H9 (cell line): ENCODE measurements around the gene DLL4. TPM values are rescaled to one million over a fixed set of nuclear protein-coding genes. Genes with fewer than 3 reads are reported as not detected.

Source experiments
- DNase-seq: peaks from one replicate; pipeline ENCODE4 v3.0.0-alpha.2; 2017
- H2AFZ ChIP-seq: one replicate; pipeline ENCODE4 v1.6.1; 2013; ENCODE audit warnings: mild to moderate bottlenecking, low read length, control low read depth, moderate library complexity
- H2AK5ac ChIP-seq: 2 replicates; pipeline ENCODE4 v1.6.1; 2013; ENCODE audit warnings: low read length, control low read depth, mixed read lengths; ENCODE audit not compliant: insufficient read length
- H2BK120ac ChIP-seq: one replicate; pipeline ENCODE4 v1.6.1; 2013; ENCODE audit warnings: low read depth, mild to moderate bottlenecking, low read length, control low read depth, inconsistent platforms; ENCODE audit not compliant: poor library complexity, severe bottlenecking
- H2BK12ac ChIP-seq: 2 replicates; pipeline ENCODE4 v1.6.1; 2013; ENCODE audit warnings: low read length, control low read depth, mixed read lengths, low read depth; ENCODE audit not compliant: insufficient read length
- H2BK15ac ChIP-seq: 2 replicates; pipeline ENCODE4 v1.6.1; 2013; ENCODE audit warnings: low read depth, low read length, control low read depth
- H2BK20ac ChIP-seq: one replicate; pipeline ENCODE4 v1.6.1; 2013; ENCODE audit warnings: low read depth, mild to moderate bottlenecking, low read length, control low read depth, inconsistent platforms; ENCODE audit not compliant: poor library complexity, severe bottlenecking
- H2BK5ac ChIP-seq: 2 replicates; pipeline ENCODE4 v1.6.1; 2013; ENCODE audit warnings: low read length, control low read depth, mixed read lengths; ENCODE audit not compliant: insufficient read length
- H3K14ac ChIP-seq: 2 replicates; pipeline ENCODE4 v1.6.1; 2013; ENCODE audit warnings: low read length, control low read depth; ENCODE audit not compliant: insufficient read depth
- H3K18ac ChIP-seq: 2 replicates; pipeline ENCODE4 v1.6.1; 2013; ENCODE audit warnings: low read depth, mild to moderate bottlenecking, mixed read lengths, low read length, control low read depth; ENCODE audit not compliant: insufficient read length
- H3K23ac ChIP-seq: 2 replicates; pipeline ENCODE4 v1.6.1; 2013; ENCODE audit warnings: low read length, control low read depth, mixed read lengths, low read depth; ENCODE audit not compliant: insufficient read length
- H3K23me2 ChIP-seq: 2 replicates; pipeline ENCODE4 v1.6.1; 2013; ENCODE audit warnings: low read depth, mild to moderate bottlenecking, mixed read lengths, low read length, control low read depth; ENCODE audit not compliant: insufficient read length, poor library complexity, severe bottlenecking
- H3K27ac ChIP-seq: 2 replicates; pipeline ENCODE4 v1.5.1; 2013; ENCODE audit warnings: low read length, control low read depth, mixed read lengths, low read depth; ENCODE audit not compliant: insufficient read length
- H3K27me3 ChIP-seq: 2 replicates; pipeline ENCODE4 v1.6.1; 2013; ENCODE audit warnings: low read length, control low read depth, inconsistent platforms; ENCODE audit not compliant: insufficient read depth
- H3K4ac ChIP-seq: 2 replicates; pipeline ENCODE4 v1.6.1; 2013; ENCODE audit warnings: low read depth, mild to moderate bottlenecking, control low read depth, inconsistent platforms, low read length, moderate library complexity
- H3K4me1 ChIP-seq: 2 replicates; pipeline ENCODE4 v1.6.1; 2013; ENCODE audit warnings: low read length, control low read depth, inconsistent platforms; ENCODE audit not compliant: insufficient read depth
- H3K4me2 ChIP-seq: 2 replicates; pipeline ENCODE4 v1.6.1; 2013; ENCODE audit warnings: low read length, control low read depth, mixed read lengths; ENCODE audit not compliant: insufficient read length, insufficient read depth
- H3K56ac ChIP-seq: 2 replicates; pipeline ENCODE4 v1.6.1; 2013; ENCODE audit warnings: low read depth, mild to moderate bottlenecking, mixed read lengths, low read length, control low read depth; ENCODE audit not compliant: insufficient read length
- H3K79me1 ChIP-seq: 2 replicates; pipeline ENCODE4 v1.6.1; 2013; ENCODE audit warnings: low read depth, mild to moderate bottlenecking, moderate library complexity, low read length, control low read depth, inconsistent platforms; ENCODE audit not compliant: insufficient read depth, poor library complexity, severe bottlenecking
- H3K79me2 ChIP-seq: 2 replicates; pipeline ENCODE4 v1.6.1; 2013; ENCODE audit warnings: low read length, control low read depth, inconsistent platforms; ENCODE audit not compliant: insufficient read depth
- H3K9ac ChIP-seq: 2 replicates; pipeline ENCODE4 v1.6.1; 2013; ENCODE audit warnings: low read length, control low read depth, mixed read lengths; ENCODE audit not compliant: insufficient read length; ENCODE audit errors: extremely low read depth
- H3K9me3 ChIP-seq: one replicate; pipeline ENCODE4 v1.6.1; 2013; ENCODE audit warnings: low read depth, low read length, inconsistent platforms; ENCODE audit not compliant: control insufficient read depth
- H3T11ph ChIP-seq: one replicate; pipeline ENCODE4 v1.6.1; 2013; ENCODE audit warnings: mild to moderate bottlenecking, low read length, control low read depth, inconsistent platforms
- H4K20me1 ChIP-seq: one replicate; pipeline ENCODE4 v1.6.1; 2013; ENCODE audit not compliant: control insufficient read depth, insufficient read length, insufficient read depth
- H4K5ac ChIP-seq: 2 replicates; pipeline ENCODE4 v1.6.1; 2013; ENCODE audit warnings: low read depth, mild to moderate bottlenecking, mixed read lengths, low read length, control low read depth; ENCODE audit not compliant: insufficient read length
- H4K8ac ChIP-seq: replicated peaks from 2 replicates; pipeline ENCODE4 v1.6.1; 2013; ENCODE audit warnings: low read length, control low read depth, mixed read lengths, low read depth; ENCODE audit not compliant: insufficient read length
- H4K91ac ChIP-seq: 2 replicates; pipeline ENCODE4 v1.6.1; 2013; ENCODE audit warnings: low read depth, mild to moderate bottlenecking, moderate library complexity, mixed read lengths, low read length, control low read depth; ENCODE audit not compliant: insufficient read length
- H3K27ac Mint-ChIP-seq, 3 experiments: 2 replicates in 2 of 3; 3 replicates in 1 of 3; pipeline ENCODE4 v1.8.0; 2020 to 2021; ENCODE audit warnings: mixed read lengths in 3 of 3, mild to moderate bottlenecking in 1 of 3, moderate library complexity in 1 of 3
- H3K27me3 Mint-ChIP-seq: 2 replicates; pipeline ENCODE4 v1.8.0; 2021; ENCODE audit warnings: low read depth, mild to moderate bottlenecking, moderate library complexity, mixed read lengths
- H3K36me3 Mint-ChIP-seq, 3 experiments: 2 replicates in 2 of 3; 3 replicates in 1 of 3; pipeline ENCODE4 v1.8.0; 2020 to 2021; ENCODE audit warnings: low read depth in 3 of 3, mixed read lengths in 3 of 3; ENCODE audit not compliant: insufficient read depth in 1 of 3
- H3K4me1 Mint-ChIP-seq, 2 experiments: 2 replicates each; pipeline ENCODE4 v1.8.0; 2020; ENCODE audit warnings: mixed read lengths in 2 of 2
- H3K4me3 Mint-ChIP-seq, 2 experiments: 2 replicates in 1 of 2; 3 replicates in 1 of 2; pipeline ENCODE4 v1.8.0; 2020 to 2021; ENCODE audit warnings: mild to moderate bottlenecking in 2 of 2, mixed read lengths in 2 of 2, moderate library complexity in 1 of 2
- H3K9me3 Mint-ChIP-seq, 2 experiments: 2 replicates in 1 of 2; 3 replicates in 1 of 2; pipeline ENCODE4 v1.8.0; 2020; ENCODE audit warnings: mild to moderate bottlenecking in 2 of 2, mixed read lengths in 2 of 2, moderate library complexity in 1 of 2
- CTCF ChIP-seq: fragments of 200-600 bp; sonication (generic); conservative IDR thresholded peaks from 3 replicates; pipeline ENCODE4 v1.8.0; 2021; ENCODE audit warnings: antibody characterized with exemption, mild to moderate bottlenecking
- WGBS: extraction: QIAGEN DNeasy Blood & Tissue Kit; methylation state at CpG from one replicate; pipeline ENCODE4 v1.1.7; 2013; ENCODE audit warnings: missing lambda C conversion rate, low lambda C conversion rate, mixed read lengths; ENCODE audit not compliant: insufficient read length; ENCODE audit errors: extremely low coverage; 5-methylcytosine and 5-hydroxymethylcytosine counted together
- total RNA-seq: library from RNA; stranded (reverse); gene quantifications from 2 replicates; pipeline ENCODE4 v1.2.1, GENCODE V29; 2021

The DLL4 gene
- total RNA-seq, 1 experiment from 2014 or later, result 0.28 TPM

- Histone ChIP-seq H2BK120ac (no peak overlapping the region), H2BK12ac (no peak overlapping the region), H3K23me2 (peaks cover 11% of the 10 kb centered on the region), H3K4ac (no peak overlapping the region), H3K18ac (no peak overlapping the region), H2AK5ac (no peak overlapping the region), H2BK15ac (no peak overlapping the region), H3K27me3 (no peaks in the 10 kb centered on the region), H3K4me2 (no peak overlapping the region), H3K79me1 (peaks cover 2% of the 10 kb centered on the region), H4K91ac (no peak overlapping the region), H3K27ac (no peak overlapping the region), H3K9me3 (no peaks in the 10 kb centered on the region), H3K14ac (no peak overlapping the region), H3K4me1 (no peaks in the 10 kb centered on the region; the same call in 1 of the 2 replicates), H2AFZ (no peak overlapping the region), H4K20me1 (no peaks in the 10 kb centered on the region), H3K9ac (no peak overlapping the region), H3T11ph (no peak overlapping the region), H3K23ac (no peak overlapping the region), H2BK20ac (no peak overlapping the region), H2BK5ac (no peak overlapping the region), H3K79me2 (peaks cover 7% of the 10 kb centered on the region), H4K5ac (no peak overlapping the region), H3K56ac (no peak overlapping the region), H4K8ac (no peak overlapping the region)
- Mint-ChIP-seq H3K4me3 (no peak overlapping the region; a peak in 1 of 5 replicates), H3K4me1 (peaks cover 10 to 17% of the 10 kb centered on the region in 2 experiments), H3K36me3 (peaks cover 3 to 8% (median 4%) of the 10 kb centered on the region in 3 experiments; a peak in 5 of 7 replicates), H3K27ac (peak overlapping the region in 1 of 3 experiments; percentile 8; a peak in 1 of 7 replicates), H3K9me3 (no peaks in the 10 kb centered on the region; a peak in 1 of 5 replicates), H3K27me3 (peaks cover 23% of the 10 kb centered on the region)
- no peak for DNase-seq
- no CpG with 5 or more reads among the region's 5 CpGs for WGBS
- no peak for TF ChIP-seq CTCF
These were observed 38.0 kb upstream of the DLL4 start for GRCh38 chr15:40891138-40891537.
